Endothelial cell of umbilical vein (primary cell): ENCODE results near the gene TSC22D1. TPM values are rescaled to one million over a fixed set of nuclear protein-coding genes. Genes with fewer than 3 reads are reported as not detected.

Source experiments
- BruUV-seq: library from RNA; stranded (reverse); fragments of 400-500 nt; replicated peaks from 2 replicates; lab custom pipeline; 2021; lab: Mats Ljungman, UMichigan
- CTCF ChIA-PET: fragments of 300-600, 350-600 bp; sonication (Branson Sonifier 250); formaldehyde crosslinking; loops from one replicate; lab custom pipeline; 2021; ENCODE audit warnings: antibody characterized with exemption, inconsistent platforms; lab: Charles Lee
- POLR2A ChIA-PET: fragments of 300-600, 350-600 bp; sonication (Branson Sonifier 250); formaldehyde crosslinking; loops from one replicate; lab custom pipeline; 2021; ENCODE audit warnings: antibody characterized with exemption, inconsistent platforms; lab: Charles Lee
- DNase-seq: peaks from one replicate; pipeline ENCODE4 v3.0.0-alpha.2; 2011; ENCODE audit warnings: low read depth, low spot score
- FAIRE-seq: peaks from 2 replicates; lab custom pipeline; 2011; peaks lifted over from hg19 to GRCh38; lab: Jason Lieb, UNC
- H2AFZ ChIP-seq: 2 replicates; pipeline ENCODE4 v1.6.0; 2012; ENCODE audit warnings: low read depth, low read length, control low read depth, inconsistent platforms
- H3K27ac ChIP-seq: 2 replicates; pipeline ENCODE4 v1.5.1; 2011; ENCODE audit warnings: low read depth, mild to moderate bottlenecking, control low read depth, low read length, moderate library complexity; ENCODE audit not compliant: insufficient read depth
- H3K27me3 ChIP-seq, 2 experiments: 2 replicates each; pipeline versions ENCODE4 v1.6.0 to v1.6.1; 2011; ENCODE audit warnings: low read length in 2 of 2, mixed read lengths in 1 of 2; ENCODE audit not compliant: control insufficient read depth in 2 of 2, insufficient read depth in 2 of 2
- H3K36me3 ChIP-seq, 2 experiments: 2 replicates in 1 of 2; 3 replicates in 1 of 2; pipeline ENCODE4 v1.5.1; 2011; ENCODE audit warnings: low read length in 2 of 2, mild to moderate bottlenecking in 1 of 2, moderate library complexity in 1 of 2; ENCODE audit not compliant: control insufficient read depth in 2 of 2, insufficient read depth in 2 of 2; ENCODE audit errors: extremely low read depth in 1 of 2
- H3K4me1 ChIP-seq: 3 replicates; pipeline ENCODE4 v1.5.1; 2011; ENCODE audit warnings: mild to moderate bottlenecking, low read length; ENCODE audit not compliant: control insufficient read depth, insufficient read depth; ENCODE audit errors: extremely low read depth
- H3K4me2 ChIP-seq: 2 replicates; pipeline ENCODE4 v1.6.1; 2011; ENCODE audit warnings: low read length, control low read depth, mixed read lengths; ENCODE audit not compliant: insufficient read depth
- H3K4me3 ChIP-seq, 3 experiments: fragments of 200-600 bp in 1 of 3; sonication (generic), shearing (Covaris generic) in 1 of 3; replicated peaks in 1 of 3; 2 replicates each; pipeline ENCODE4 v1.5.1; 2011 to 2016; ENCODE audit warnings: control low read depth in 3 of 3, low read length in 3 of 3, mild to moderate bottlenecking in 2 of 3, inconsistent platforms in 1 of 3, low read depth in 1 of 3, moderate library complexity in 1 of 3; ENCODE audit not compliant: insufficient read depth in 1 of 3
- H3K79me2 ChIP-seq: 2 replicates; pipeline ENCODE4 v1.6.0; 2012; ENCODE audit warnings: low read length, inconsistent platforms; ENCODE audit not compliant: control insufficient read depth, insufficient read depth
- H3K9ac ChIP-seq: replicated peaks from 2 replicates; pipeline ENCODE3; 2011; ENCODE audit warnings: low read length, control low read depth; ENCODE audit not compliant: insufficient read depth; ENCODE audit errors: extremely low read depth
- H3K9me1 ChIP-seq: replicated peaks from 3 replicates; pipeline ENCODE4 v1.6.0; 2011; ENCODE audit warnings: mild to moderate bottlenecking, low read length; ENCODE audit not compliant: control insufficient read depth, insufficient read depth; ENCODE audit errors: extremely low read depth
- H3K9me3 ChIP-seq: replicated peaks from 2 replicates; pipeline ENCODE4 v1.5.1; 2012; ENCODE audit warnings: low read length, inconsistent platforms; ENCODE audit not compliant: control insufficient read depth, insufficient read depth
- H4K20me1 ChIP-seq: replicated peaks from 2 replicates; pipeline ENCODE3; 2011; ENCODE audit warnings: mild to moderate bottlenecking, low read length; ENCODE audit not compliant: control insufficient read depth, insufficient read depth; ENCODE audit errors: extremely low read depth
- EZH2 ChIP-seq: IDR thresholded peaks from 2 replicates; pipeline ENCODE4 v1.6.1; 2012; ENCODE audit warnings: borderline replicate concordance, low read depth, mild to moderate bottlenecking, moderate library complexity, low read length, inconsistent platforms; ENCODE audit not compliant: severe bottlenecking
- FOS ChIP-seq: IDR thresholded peaks from 2 replicates; pipeline ENCODE4 v1.6.1; 2011; ENCODE audit warnings: mild to moderate bottlenecking, low read length, moderate library complexity, borderline replicate concordance; ENCODE audit not compliant: insufficient read depth
- GATA2 ChIP-seq: IDR thresholded peaks from 2 replicates; pipeline ENCODE4 v1.7.0; 2011; ENCODE audit warnings: low read depth, mild to moderate bottlenecking, moderate library complexity, mixed read lengths, low read length; ENCODE audit not compliant: insufficient read length, insufficient read depth
- JUN ChIP-seq: IDR thresholded peaks from 2 replicates; pipeline ENCODE4 v1.6.1; 2011; ENCODE audit warnings: borderline replicate concordance, low read depth; ENCODE audit not compliant: insufficient read length, insufficient read depth
- MYC ChIP-seq: IDR thresholded peaks from one replicate; pipeline ENCODE4 v1.6.1; 2011; ENCODE audit warnings: mild to moderate bottlenecking, low read depth, low read length
- POLR2A ChIP-seq: IDR thresholded peaks from 2 replicates; pipeline ENCODE4 v1.6.1; 2012; ENCODE audit warnings: low read depth, mild to moderate bottlenecking, control low read depth, low read length
- POLR2AphosphoS5 ChIP-seq: IDR thresholded peaks from 2 replicates; pipeline ENCODE4 v1.6.1; 2012; ENCODE audit warnings: low read depth, mild to moderate bottlenecking, control low read depth, low read length, moderate library complexity; ENCODE audit not compliant: insufficient read depth
- dilution Hi-C: fragments of 300-500 bp; cut with MboI; formaldehyde crosslinking; loops from one replicate; pipeline ENCODE4 v1.15.0; 2019; ENCODE audit warnings: low sequenced_read_pairs; ENCODE audit not compliant: extremely low pct_ligation_motif_present
- intact Hi-C: fragments of 100-400 bp; cut with micrococcal nuclease; formaldehyde crosslinking; loops from one replicate; pipeline ENCODE4 v1.10.0; 2022
- polyA plus RNA-seq, 4 experiments: library from polyadenylated mRNA; depleted of rRNA in 3 of 4; stranded (reverse) in 3 of 4; unstranded in 1 of 4; fragments of >200 nt; gene quantifications; 2 replicates each; pipeline versions ENCODE4 v1.2.1 to v1.2.3, GENCODE V29; 2011 to 2012; ENCODE audit warnings: missing spikeins in 1 of 4
- total RNA-seq: library from RNA; stranded (reverse); gene quantifications from 2 replicates; pipeline ENCODE4 v1.2.3, GENCODE V29; 2021
- TF ChIP-seq, protein P1 (sequence below), 2 donors: IDR thresholded peaks; 1 replicate in 1 of 2; 2 replicates in 1 of 2; pipeline ENCODE4 v1.5.1; 2011; ENCODE audit warnings: low read length in 2 of 2, mild to moderate bottlenecking in 2 of 2, moderate library complexity in 2 of 2, control low read depth in 1 of 2, inconsistent platforms in 1 of 2, low read depth in 1 of 2; ENCODE audit not compliant: insufficient read depth in 1 of 2; ENCODE audit errors: extremely low read depth in 1 of 2
- TF ChIP-seq, protein P2 (sequence below): IDR thresholded peaks from 2 replicates; pipeline ENCODE4 v1.6.1; 2011; ENCODE audit not compliant: insufficient read depth, insufficient read length

The TSC22D1 gene
- total and polyA plus RNA-seq, 2 donors (not counting 3 experiments of a cell fraction or from before 2014, with no cell fraction given) = 47.7 to 51.8 TPM

DNA sequence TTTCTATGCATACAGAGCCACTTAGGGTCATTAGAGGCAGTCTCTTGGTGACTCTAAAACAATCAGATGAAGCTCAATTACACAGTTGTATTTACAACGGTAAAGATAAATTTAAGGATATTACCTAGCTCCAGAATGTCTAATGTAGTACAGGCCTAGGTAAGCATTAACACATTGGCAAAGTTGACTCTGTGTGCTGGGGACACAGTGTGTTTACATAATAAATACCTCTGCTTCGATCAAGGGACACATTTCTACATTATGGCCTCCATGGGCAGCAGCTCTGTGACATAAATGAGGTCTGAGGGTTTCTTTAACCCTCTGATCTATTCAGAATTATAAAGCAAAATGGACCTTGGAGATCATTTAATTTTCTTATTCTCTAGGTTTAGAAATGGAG is 127.8 kb downstream of the TSC22D1 start:
- no peak overlapping the region for H3K27ac ChIP-seq
- H3K79me2 ChIP-seq = no peaks in the 10 kb centered on the region
- TF ChIP-seq POLR2AphosphoS5 (no peak), GATA2 (no peak), JUN (no peak), POLR2A (no peak), FOS (no peak), EZH2 (no peak), MYC (no peak)
- TF ChIP-seq, protein P1, sequence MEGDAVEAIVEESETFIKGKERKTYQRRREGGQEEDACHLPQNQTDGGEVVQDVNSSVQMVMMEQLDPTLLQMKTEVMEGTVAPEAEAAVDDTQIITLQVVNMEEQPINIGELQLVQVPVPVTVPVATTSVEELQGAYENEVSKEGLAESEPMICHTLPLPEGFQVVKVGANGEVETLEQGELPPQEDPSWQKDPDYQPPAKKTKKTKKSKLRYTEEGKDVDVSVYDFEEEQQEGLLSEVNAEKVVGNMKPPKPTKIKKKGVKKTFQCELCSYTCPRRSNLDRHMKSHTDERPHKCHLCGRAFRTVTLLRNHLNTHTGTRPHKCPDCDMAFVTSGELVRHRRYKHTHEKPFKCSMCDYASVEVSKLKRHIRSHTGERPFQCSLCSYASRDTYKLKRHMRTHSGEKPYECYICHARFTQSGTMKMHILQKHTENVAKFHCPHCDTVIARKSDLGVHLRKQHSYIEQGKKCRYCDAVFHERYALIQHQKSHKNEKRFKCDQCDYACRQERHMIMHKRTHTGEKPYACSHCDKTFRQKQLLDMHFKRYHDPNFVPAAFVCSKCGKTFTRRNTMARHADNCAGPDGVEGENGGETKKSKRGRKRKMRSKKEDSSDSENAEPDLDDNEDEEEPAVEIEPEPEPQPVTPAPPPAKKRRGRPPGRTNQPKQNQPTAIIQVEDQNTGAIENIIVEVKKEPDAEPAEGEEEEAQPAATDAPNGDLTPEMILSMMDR (IDR thresholded peaks at IDR 0.05; ENCODE audit: extremely low read depth in 1 of 2, insufficient read depth in 1 of 2, low read depth in 1 of 2, low read length in 2 of 2) = no peak
- TF ChIP-seq, protein P2, sequence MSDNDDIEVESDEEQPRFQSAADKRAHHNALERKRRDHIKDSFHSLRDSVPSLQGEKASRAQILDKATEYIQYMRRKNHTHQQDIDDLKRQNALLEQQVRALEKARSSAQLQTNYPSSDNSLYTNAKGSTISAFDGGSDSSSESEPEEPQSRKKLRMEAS = no peak
- no peaks in the 10 kb centered on the region for H3K36me3 ChIP-seq
- POLR2A ChIA-PET = no interaction called here
- H4K20me1 ChIP-seq = no peaks in the 10 kb centered on the region
- intact Hi-C loops (no loop called here), dilution Hi-C loops (no loop called here)
- no TSS peak for BruUV-seq
- H3K27me3 ChIP-seq = no peaks in the 10 kb centered on the region
- no peak overlapping the region for H3K4me2 ChIP-seq
- no peak overlapping the region for H3K9ac ChIP-seq
- no peak overlapping the region for H2AFZ ChIP-seq
- H3K9me1 ChIP-seq = no peaks in the 10 kb centered on the region
- H3K4me3 ChIP-seq = no peak overlapping the region
- H3K4me1 ChIP-seq = no peaks in the 10 kb centered on the region
- CTCF ChIA-PET = interaction anchor here (0.7 to 1.5 kb wide), 3 partner anchors 12 to 400 kb away, joined by 3 to 5 read pairs (median 3); no protein-coding TSS in a partner anchor
- no peak for DNase-seq
- FAIRE-seq = no peak
- no peaks in the 10 kb centered on the region for H3K9me3 ChIP-seq
